Tibial artery (tissue), 4 donors: ENCODE results near the gene CCDC197.

Experiments used
- DNase-seq, 2 donors: peaks; one replicate each; pipeline ENCODE4 v3.0.0-alpha.2; 2019
- H3K27ac ChIP-seq, 2 donors: fragments of 200-600 bp; sonication (generic) in 1 of 2; 1 replicate in 1 of 2; 2 replicates in 1 of 2; pipeline ENCODE4 v1.5.1; 2018 to 2019; ENCODE audit warnings: mild to moderate bottlenecking in 1 of 2
- H3K27me3 ChIP-seq, 2 donors: fragments of 200-600 bp; sonication (generic) in 1 of 2; one replicate each; pipeline versions ENCODE4 v1.5.1 to v1.6.0; 2016 to 2019
- H3K36me3 ChIP-seq, 3 donors: fragments of 200-600 bp; sonication (generic) in 2 of 3; one replicate each; pipeline ENCODE4 v1.5.1; 2016 to 2019; ENCODE audit warnings: mild to moderate bottlenecking in 2 of 3
- H3K4me1 ChIP-seq, 4 donors: fragments of 200-600 bp; sonication (generic) in 2 of 4; 1 replicate in 3 of 4; 2 replicates in 1 of 4; pipeline ENCODE4 v1.5.1; 2016 to 2019
- H3K4me3 ChIP-seq, 2 donors: fragments of 200-600 bp; sonication (generic) in 1 of 2; 1 replicate in 1 of 2; 2 replicates in 1 of 2; pipeline ENCODE4 v1.5.1; 2018 to 2019; ENCODE audit warnings: mild to moderate bottlenecking in 2 of 2
- H3K9me3 ChIP-seq, 3 donors: fragments of 200-600 bp; sonication (generic) in 1 of 3; one replicate each; pipeline ENCODE4 v1.5.1; 2016 to 2019
- CTCF ChIP-seq, 2 experiments: fragments of 200-600 bp in 1 of 2; fragments of 450-650 bp in 1 of 2; IDR thresholded peaks; one replicate each; pipeline ENCODE4 v1.5.1; 2017 to 2019; ENCODE audit warnings: antibody characterized with exemption in 2 of 2, mild to moderate bottlenecking in 1 of 2, moderate library complexity in 1 of 2
- intact Hi-C: fragments of 100-400 bp; cut with DNase I; formaldehyde crosslinking; loops from one replicate; pipeline ENCODE4 v1.15.0; 2023; ENCODE audit warnings: low total_unique reads

CCDC197 gene

GRCh38 chr14:93987376-93987775 lies 9.7 kb upstream of the CCDC197 start:
- DNase-seq, result no peak
- no peak for TF ChIP-seq CTCF (IDR thresholded peaks at IDR 0.05)
- Histone ChIP-seq H3K9me3 (no peaks in the 10 kb centered on the region), H3K27ac (peak overlapping the region; percentile 48 to 53), H3K4me3 (no peak overlapping the region), H3K4me1 (peaks cover 0 to 41% (median 21%) of the 10 kb centered on the region in 4 donors), H3K27me3 (no peaks in the 10 kb centered on the region), H3K36me3 (no peaks in the 10 kb centered on the region)
- intact Hi-C loops, result no loop called here

GRCh38 chr14:93987815-93988476 lies 9.2 kb upstream of the CCDC197 start:
- intact Hi-C loops, result no loop called here
- no peaks in the 10 kb centered on the region for H3K27me3 ChIP-seq
- TF ChIP-seq CTCF (IDR thresholded peaks at IDR 0.05), result no peak
- H3K36me3 ChIP-seq, result no peaks in the 10 kb centered on the region
- no peaks in the 10 kb centered on the region for H3K9me3 ChIP-seq
- H3K4me3 ChIP-seq, result no peak overlapping the region
- no peak for DNase-seq
- H3K27ac ChIP-seq, result peak overlapping the region; percentile 48 to 53
- H3K4me1 ChIP-seq, result peaks cover 0 to 35% (median 16%) of the 10 kb centered on the region in 4 donors

- Histone ChIP-seq H3K27me3 (no peaks in the 10 kb centered on the region), H3K27ac (no peak overlapping the region), H3K4me1 (peaks cover 0 to 36% (median 17%) of the 10 kb centered on the region in 4 donors), H3K36me3 (no peaks in the 10 kb centered on the region), H3K4me3 (no peak overlapping the region), H3K9me3 (no peaks in the 10 kb centered on the region)
- no peak for DNase-seq
- no peak for TF ChIP-seq CTCF (IDR thresholded peaks at IDR 0.05)
- intact Hi-C loops, result no loop called here
Observed at GRCh38 chr14:93989939-93990338, 7.2 kb upstream of the CCDC197 start.

GRCh38 chr14:93991212-93991611 lies 5.9 kb upstream of the CCDC197 start:
- TF ChIP-seq CTCF (IDR thresholded peaks at IDR 0.05), result no peak
- H3K27me3 ChIP-seq, result no peaks in the 10 kb centered on the region
- no peak overlapping the region for H3K4me3 ChIP-seq
- H3K4me1 ChIP-seq, result peaks cover 0 to 37% (median 29%) of the 10 kb centered on the region in 4 donors
- intact Hi-C loops, result no loop called here
- H3K27ac ChIP-seq, result no peak overlapping the region
- H3K36me3 ChIP-seq, result no peaks in the 10 kb centered on the region
- no peaks in the 10 kb centered on the region for H3K9me3 ChIP-seq
- no peak for DNase-seq

- Histone ChIP-seq H3K27ac (no peak overlapping the region), H3K36me3 (no peaks in the 10 kb centered on the region), H3K4me1 (peaks cover 0 to 38% (median 32%) of the 10 kb centered on the region in 4 donors), H3K9me3 (no peaks in the 10 kb centered on the region), H3K4me3 (no peak overlapping the region), H3K27me3 (no peaks in the 10 kb centered on the region)
- DNase-seq, result no peak
- no peak for TF ChIP-seq CTCF (IDR thresholded peaks at IDR 0.05)
- intact Hi-C loops, result no loop called here
Observed at GRCh38 chr14:93991649-93992048, 5.5 kb upstream of the CCDC197 start.
